DOHH2 (cell line): ENCODE measurements around the gene CHRNB1.

Experiments
- EZH2phosphoT487 ChIP-seq: fragments of 200-600 bp; sonication (generic); IDR thresholded peaks from 2 replicates; pipeline ENCODE4 v1.6.1; 2017; ENCODE audit warnings: borderline replicate concordance, mild to moderate bottlenecking, antibody characterized with exemption, low read length, moderate library complexity, mixed read lengths
- TF ChIP-seq, protein P1 (sequence below): fragments of 200-600 bp; sonication (generic); IDR thresholded peaks from one replicate; pipeline ENCODE4 v1.5.1; 2014; ENCODE audit warnings: antibody characterized with exemption, mild to moderate bottlenecking, low read depth, low read length; ENCODE audit not compliant: poor library complexity, severe bottlenecking

DNA sequence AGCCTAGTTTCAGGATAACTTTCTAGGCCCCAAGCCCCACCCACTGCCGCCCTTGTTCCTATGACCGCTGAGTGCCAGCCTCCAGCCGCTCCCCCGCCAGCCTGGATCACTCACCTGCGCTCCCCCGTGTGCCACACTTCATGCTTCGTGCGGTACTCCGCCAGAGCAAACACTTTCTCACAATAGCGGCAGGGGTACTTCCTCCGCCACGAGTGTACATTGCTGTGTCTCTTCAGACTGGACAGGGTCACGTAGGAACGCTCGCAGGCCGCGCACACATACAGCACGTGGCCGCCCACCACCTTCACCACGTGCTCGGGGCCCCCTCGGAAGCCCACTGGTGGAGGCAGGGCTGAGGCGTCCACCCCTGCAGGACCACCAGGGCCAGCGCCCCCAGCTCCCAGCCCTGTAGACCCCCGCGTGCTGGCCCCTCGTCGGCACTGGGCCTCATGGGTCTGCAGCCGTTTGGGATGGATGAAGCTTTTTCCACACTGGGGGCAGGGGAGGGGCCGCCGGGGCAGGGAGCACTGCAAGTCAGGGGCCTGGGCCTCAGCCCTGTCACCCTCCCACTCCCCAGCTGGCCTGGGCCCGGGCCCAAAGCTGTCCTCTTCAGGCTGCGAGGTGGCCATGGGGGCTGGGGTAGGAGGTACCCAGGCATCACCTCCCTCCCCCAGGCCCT, 20.9 kb downstream of the CHRNB1 start:
- TF ChIP-seq, protein P1, sequence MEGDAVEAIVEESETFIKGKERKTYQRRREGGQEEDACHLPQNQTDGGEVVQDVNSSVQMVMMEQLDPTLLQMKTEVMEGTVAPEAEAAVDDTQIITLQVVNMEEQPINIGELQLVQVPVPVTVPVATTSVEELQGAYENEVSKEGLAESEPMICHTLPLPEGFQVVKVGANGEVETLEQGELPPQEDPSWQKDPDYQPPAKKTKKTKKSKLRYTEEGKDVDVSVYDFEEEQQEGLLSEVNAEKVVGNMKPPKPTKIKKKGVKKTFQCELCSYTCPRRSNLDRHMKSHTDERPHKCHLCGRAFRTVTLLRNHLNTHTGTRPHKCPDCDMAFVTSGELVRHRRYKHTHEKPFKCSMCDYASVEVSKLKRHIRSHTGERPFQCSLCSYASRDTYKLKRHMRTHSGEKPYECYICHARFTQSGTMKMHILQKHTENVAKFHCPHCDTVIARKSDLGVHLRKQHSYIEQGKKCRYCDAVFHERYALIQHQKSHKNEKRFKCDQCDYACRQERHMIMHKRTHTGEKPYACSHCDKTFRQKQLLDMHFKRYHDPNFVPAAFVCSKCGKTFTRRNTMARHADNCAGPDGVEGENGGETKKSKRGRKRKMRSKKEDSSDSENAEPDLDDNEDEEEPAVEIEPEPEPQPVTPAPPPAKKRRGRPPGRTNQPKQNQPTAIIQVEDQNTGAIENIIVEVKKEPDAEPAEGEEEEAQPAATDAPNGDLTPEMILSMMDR: no peak
- TF ChIP-seq EZH2phosphoT487: no peak
